Measurements from ENCODE around the gene ADAMTS17.

The ADAMTS17 gene

GRCh38 chr15:100140527-100141308 is 201.1 kb downstream of the ADAMTS17 start:
- no peak overlapping the region for H3K4me3 ChIP-seq (ENCODE audit: low read depth, low read length)
- no peak for TF ChIP-seq CTCF (IDR thresholded peaks at IDR 0.05; ENCODE audit: borderline replicate concordance, insufficient read depth, low read depth, low read length)

GRCh38 chr15:100134586-100134985 is 207.2 kb downstream of the ADAMTS17 start:
- no peak for TF ChIP-seq CTCF (IDR thresholded peaks at IDR 0.05; ENCODE audit: borderline replicate concordance, insufficient read depth, low read depth, low read length)
- H3K4me3 ChIP-seq (ENCODE audit: low read depth, low read length), result no peak overlapping the region

GRCh38 chr15:100134089-100134583 is 207.6 kb downstream of the ADAMTS17 start:
- no peak for TF ChIP-seq CTCF (IDR thresholded peaks at IDR 0.05; ENCODE audit: borderline replicate concordance, insufficient read depth, low read depth, low read length)
- no peak overlapping the region for H3K4me3 ChIP-seq (ENCODE audit: low read depth, low read length)

- no peak overlapping the region for H3K4me3 ChIP-seq (ENCODE audit: low read depth, low read length)
- no peak for TF ChIP-seq CTCF (IDR thresholded peaks at IDR 0.05; ENCODE audit: borderline replicate concordance, insufficient read depth, low read depth, low read length)
Observed at GRCh38 chr15:100133001-100133400, 208.8 kb downstream of the ADAMTS17 start.

GRCh38 chr15:100132309-100132708 is 209.5 kb downstream of the ADAMTS17 start:
- no peak overlapping the region for H3K4me3 ChIP-seq (ENCODE audit: low read depth, low read length)
- no peak for TF ChIP-seq CTCF (IDR thresholded peaks at IDR 0.05; ENCODE audit: borderline replicate concordance, insufficient read depth, low read depth, low read length)

GRCh38 chr15:100131321-100132224 is 210.2 kb downstream of the ADAMTS17 start:
- no peak overlapping the region for H3K4me3 ChIP-seq (ENCODE audit: low read depth, low read length)
- TF ChIP-seq CTCF (IDR thresholded peaks at IDR 0.05; ENCODE audit: borderline replicate concordance, insufficient read depth, low read depth, low read length), result peak; percentile 36; the same call in 1 of the 2 replicates

Data from GM12875 (cell line).